ENCODE measurements around the gene EFNA1. TPM values are rescaled to one million over a fixed set of nuclear protein-coding genes. Genes with fewer than 3 reads are reported as not detected.

The EFNA1 gene
- total and polyA plus RNA-seq, 8 donors: 19.5 to 91.7 (median 37.7) TPM

DNA sequence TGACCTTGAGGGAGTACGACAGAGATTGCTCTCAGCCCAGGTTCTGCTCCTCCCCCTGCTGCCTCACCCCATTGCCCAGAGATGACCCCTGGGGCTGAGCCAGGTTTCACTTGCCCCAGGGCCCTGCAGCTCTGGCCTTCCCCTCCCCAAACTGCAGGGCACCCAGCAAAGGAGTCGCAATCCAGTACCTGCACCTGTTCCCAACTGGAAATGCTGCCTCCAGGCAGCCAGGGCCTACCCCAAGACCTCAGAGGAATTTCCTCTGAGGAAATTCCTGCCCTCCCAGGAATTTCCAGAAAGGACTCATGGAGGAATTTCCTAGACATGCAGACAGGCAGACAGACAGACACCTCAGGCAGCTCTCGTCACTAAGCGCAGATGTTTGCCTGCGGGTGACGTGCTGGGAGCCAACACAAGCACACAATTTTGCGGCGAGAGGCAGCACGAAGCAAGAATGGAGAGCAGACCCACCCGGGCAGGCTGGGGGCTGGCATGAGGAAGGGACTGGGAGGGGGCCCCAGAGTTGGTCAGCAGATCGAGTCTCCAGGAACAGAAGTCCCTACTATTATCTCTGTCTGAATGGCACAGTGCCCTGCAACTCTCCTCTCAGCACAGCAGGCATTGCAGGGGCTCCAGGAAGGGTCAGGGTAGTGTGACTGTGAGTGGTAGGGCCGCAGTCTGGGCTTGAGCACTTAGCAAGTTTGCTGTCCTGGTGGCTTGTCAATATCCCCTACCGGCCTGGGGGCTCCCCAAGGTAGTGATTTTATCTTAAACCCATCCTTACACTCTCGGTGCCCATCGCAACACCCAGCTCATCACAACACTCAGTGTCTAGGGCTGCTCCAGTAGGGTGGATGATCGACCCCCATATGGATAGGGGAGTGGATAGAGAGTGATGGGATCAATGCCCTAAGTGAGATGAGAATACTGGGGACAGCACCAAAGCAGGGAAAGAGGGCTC is 2.9 kb upstream of the EFNA1 start:
- H3K27ac ChIP-seq: peak overlapping the region in 2 of 4 donors; percentile 94 to 95
- no peaks in the 10 kb centered on the region for H3K4me1 ChIP-seq
- H3K9me3 ChIP-seq: no peaks in the 10 kb centered on the region
- no peak for ATAC-seq
- no peak for DNase-seq
- no peaks in the 10 kb centered on the region for H3K36me3 ChIP-seq
- 82 to 87% methylated on average over 16 of the region's 16 CpGs for WGBS, 2 donors
- H3K4me3 ChIP-seq: no peak overlapping the region
- no peaks in the 10 kb centered on the region for H3K27me3 ChIP-seq
- intact Hi-C loops (cut with DNase I): no loop called here
- no peak for TF ChIP-seq CTCF (IDR thresholded peaks at IDR 0.05)
- no peak for FAIRE-seq

DNA sequence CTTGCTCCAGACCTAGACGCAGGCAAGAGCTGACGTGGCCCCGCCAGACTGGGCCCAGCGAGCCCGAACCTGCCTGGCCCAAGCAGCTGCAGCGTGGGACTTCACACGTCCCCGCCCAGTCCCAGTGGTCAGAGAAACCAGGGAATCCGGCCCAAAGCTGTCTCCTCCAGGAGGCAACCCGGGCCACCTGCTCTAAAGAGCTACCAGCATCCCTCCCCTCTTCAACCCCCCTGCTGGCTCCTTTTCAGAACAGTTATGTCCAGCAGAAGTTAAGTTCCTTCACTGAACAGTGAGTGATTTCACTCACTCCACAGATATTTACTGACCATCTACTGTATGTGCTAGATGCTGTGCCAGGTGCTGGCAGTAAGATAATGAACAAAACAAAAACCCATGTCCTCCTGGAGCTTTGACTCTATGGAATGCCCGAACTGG is 2.1 kb upstream of the EFNA1 start:
- ATAC-seq (no peak), DNase-seq (peak in 2 of 6 donors; percentile 26 to 51), FAIRE-seq (no peak)
- no peak for TF ChIP-seq CTCF (IDR thresholded peaks at IDR 0.05)
- Histone ChIP-seq H3K27me3 (no peaks in the 10 kb centered on the region), H3K27ac (peak overlapping the region; percentile 79 to 95 (median 94)), H3K9me3 (no peaks in the 10 kb centered on the region), H3K4me1 (peaks cover 0 to under 1% (median under 1%) of the 10 kb centered on the region in 3 donors), H3K4me3 (no peak overlapping the region), H3K36me3 (no peaks in the 10 kb centered on the region)
- intact Hi-C loops (cut with DNase I): no loop called here
- 82 to 91% methylated on average over 11 of the region's 11 CpGs for WGBS, 2 donors

GRCh38 chr1:155125946-155126555 is 1.6 kb upstream of the EFNA1 start:
- no peaks in the 10 kb centered on the region for H3K36me3 ChIP-seq
- H3K27ac ChIP-seq: peak overlapping the region; percentile 79 to 95 (median 94)
- H3K9me3 ChIP-seq: no peaks in the 10 kb centered on the region
- 22 to 25% methylated on average over 52 to 53 of the region's 53 CpGs for WGBS, 2 donors
- peak overlapping the region in 3 of 4 donors; percentile 73 to 93 (median 89) for H3K4me3 ChIP-seq
- peaks cover 2 to 6% (median 5%) of the 10 kb centered on the region in 3 donors for H3K4me1 ChIP-seq
- no peak for TF ChIP-seq CTCF (IDR thresholded peaks at IDR 0.05)
- peak; percentile 70 to 83 (median 74) for DNase-seq
- no peaks in the 10 kb centered on the region for H3K27me3 ChIP-seq
- ATAC-seq: peak; percentile 10 to 39 (median 24)
- intact Hi-C loops (cut with DNase I): no loop called here
- FAIRE-seq: no peak

- TF ChIP-seq CTCF (IDR thresholded peaks at IDR 0.05): no peak
- ATAC-seq: peak; percentile 3 to 16 (median 8)
- intact Hi-C loops (cut with DNase I): no loop called here
- no peak for FAIRE-seq
- WGBS, 2 donors: 5% methylated on average over 31 to 32 of the region's 32 CpGs
- Histone ChIP-seq H3K36me3 (peaks cover 0 to 4% (median 2%) of the 10 kb centered on the region in 3 donors), H3K4me1 (peaks cover 7 to 10% (median 7%) of the 10 kb centered on the region in 3 donors), H3K27ac (peak overlapping the region; percentile 79 to 95 (median 94)), H3K9me3 (no peaks in the 10 kb centered on the region), H3K27me3 (no peaks in the 10 kb centered on the region), H3K4me3 (peak overlapping the region in 3 of 4 donors; percentile 73 to 93 (median 89))
- peak; percentile 62 to 77 (median 66) for DNase-seq
Measured at GRCh38 chr1:155126556-155127104, 1.0 kb upstream of the EFNA1 start.
